ENCODE results near the gene KLK1. TPM values are rescaled to one million over a fixed set of nuclear protein-coding genes. Genes with fewer than 3 reads are reported as not detected.

KLK1 gene
- polyA plus RNA-seq, 1 of the 3 experiments (the other 2 are of a cell fraction) = not detected

DNA sequence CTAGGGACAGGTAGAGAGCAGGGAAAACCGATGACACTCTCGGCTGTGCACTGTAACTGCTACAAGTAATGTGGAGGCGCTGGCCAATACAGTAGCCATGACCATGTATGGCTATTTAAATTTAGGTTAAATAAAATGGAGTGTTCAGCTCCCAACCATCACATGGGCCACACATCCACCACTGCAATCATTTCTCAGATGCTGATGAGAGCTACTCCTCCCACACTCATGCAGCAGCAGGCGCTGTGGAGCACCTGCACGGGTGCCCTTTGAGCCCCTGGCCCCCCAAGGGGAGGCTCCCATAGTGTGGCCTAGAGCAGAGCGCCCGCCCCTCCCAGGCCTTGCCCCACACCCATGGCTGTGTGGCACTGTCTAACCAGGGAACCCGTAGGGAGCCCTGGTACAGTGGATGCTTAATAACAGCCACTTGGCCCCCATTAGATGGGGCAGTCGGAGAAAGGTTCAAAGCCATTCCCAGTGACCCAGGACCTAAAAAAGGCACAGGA lies 27.4 kb downstream of the KLK1 start:
- Histone ChIP-seq H3K9me2 (no peaks in the 10 kb centered on the region), H3K27me3 (ENCODE audit: insufficient read depth) (no peaks in the 10 kb centered on the region), H3K9ac (no peak overlapping the region), H3K4me1 (ENCODE audit: control insufficient read depth in 1 of 2, insufficient read depth in 2 of 2, low read depth in 1 of 2, low read length in 1 of 2) (no peaks in the 10 kb centered on the region; a peak in 1 of 4 replicates), H3K79me2 (ENCODE audit: insufficient read depth) (peaks cover 14% of the 10 kb centered on the region), H3K4me2 (no peak overlapping the region), H3K36me3 (replicated peaks in 1 of 2; ENCODE audit: control insufficient read depth in 1 of 2, insufficient read depth in 2 of 2, low read length in 1 of 2) (peaks cover 5 to 33% of the 10 kb centered on the region in 2 experiments), H3K4me3 (ENCODE audit: low read depth in 2 of 2, low read length in 1 of 2) (no peak overlapping the region), H4K20me1 (ENCODE audit: insufficient read depth) (peaks cover 51% of the 10 kb centered on the region), H2AFZ (ENCODE audit: low read depth) (no peak overlapping the region), H3K9me3 (no peaks in the 10 kb centered on the region), H3K27ac (ENCODE audit: low read depth in 2 of 2, low read length in 1 of 2) (no peak overlapping the region), H3F3A (replicated peaks; ENCODE audit: insufficient read depth) (peaks cover 4% of the 10 kb centered on the region)
- 88% methylated on average over 4 of the region's 9 CpGs for WGBS (ENCODE audit: low lambda C conversion rate)
- ChIA-PET CTCF (interaction anchor here (1.0 to 2.7 kb wide), 4 partner anchors 13 to 126 kb away, joined by 3 to 14 read pairs (median 7); no protein-coding TSS in a partner anchor), POLR2A (interaction anchor here (0.7 kb wide), 1 partner anchor 9 kb away, joined by 3 read pairs; no protein-coding TSS in a partner anchor)
- DNase-seq = peak; percentile 36
- TF ChIP-seq, protein P1, sequence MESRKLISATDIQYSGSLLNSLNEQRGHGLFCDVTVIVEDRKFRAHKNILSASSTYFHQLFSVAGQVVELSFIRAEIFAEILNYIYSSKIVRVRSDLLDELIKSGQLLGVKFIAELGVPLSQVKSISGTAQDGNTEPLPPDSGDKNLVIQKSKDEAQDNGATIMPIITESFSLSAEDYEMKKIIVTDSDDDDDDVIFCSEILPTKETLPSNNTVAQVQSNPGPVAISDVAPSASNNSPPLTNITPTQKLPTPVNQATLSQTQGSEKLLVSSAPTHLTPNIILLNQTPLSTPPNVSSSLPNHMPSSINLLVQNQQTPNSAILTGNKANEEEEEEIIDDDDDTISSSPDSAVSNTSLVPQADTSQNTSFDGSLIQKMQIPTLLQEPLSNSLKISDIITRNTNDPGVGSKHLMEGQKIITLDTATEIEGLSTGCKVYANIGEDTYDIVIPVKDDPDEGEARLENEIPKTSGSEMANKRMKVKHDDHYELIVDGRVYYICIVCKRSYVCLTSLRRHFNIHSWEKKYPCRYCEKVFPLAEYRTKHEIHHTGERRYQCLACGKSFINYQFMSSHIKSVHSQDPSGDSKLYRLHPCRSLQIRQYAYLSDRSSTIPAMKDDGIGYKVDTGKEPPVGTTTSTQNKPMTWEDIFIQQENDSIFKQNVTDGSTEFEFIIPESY (IDR thresholded peaks at IDR 0.05; ENCODE audit: borderline replicate concordance, low read depth) = no peak
- no peak for TF ChIP-seq SIN3A (IDR thresholded peaks at IDR 0.05; ENCODE audit: borderline replicate concordance, low read depth, low read length)
- TF ChIP-seq RCOR1 (IDR thresholded peaks at IDR 0.05; ENCODE audit: low read length) = no peak
- TF ChIP-seq USF2 (IDR thresholded peaks at IDR 0.05; ENCODE audit: borderline replicate concordance, low read depth, low read length) = no peak
- TF ChIP-seq MEF2A (IDR thresholded peaks at IDR 0.05; ENCODE audit: borderline replicate concordance, low read depth) = no peak
- TF ChIP-seq EP300 (IDR thresholded peaks at IDR 0.05; ENCODE audit: borderline replicate concordance in 1 of 2, low read depth in 1 of 2, low read length in 1 of 2) = no peak
- no peak for TF ChIP-seq FOXM1 (IDR thresholded peaks at IDR 0.05; ENCODE audit: low read depth)
- TF ChIP-seq YY1 (IDR thresholded peaks at IDR 0.05; ENCODE audit: low read depth) = no peak
- no peak for TF ChIP-seq RXRA (IDR thresholded peaks at IDR 0.05; ENCODE audit: borderline replicate concordance, low read depth)

- H2AFZ ChIP-seq (ENCODE audit: low read depth) = no peak overlapping the region
- no peak overlapping the region for H3K4me3 ChIP-seq (ENCODE audit: low read depth in 2 of 2, low read length in 1 of 2)
- no peak overlapping the region for H3K9ac ChIP-seq
- peaks cover 4% of the 10 kb centered on the region for H3F3A ChIP-seq (replicated peaks; ENCODE audit: insufficient read depth)
- DNase-seq = no peak
- H4K20me1 ChIP-seq (ENCODE audit: insufficient read depth) = peaks cover 48% of the 10 kb centered on the region
- peaks cover 9% of the 10 kb centered on the region; the same call in 1 of the 2 replicates for H3K79me2 ChIP-seq (ENCODE audit: insufficient read depth)
- POLR2A ChIA-PET = interaction anchor here (0.7 to 1.5 kb wide), 2 partner anchors 9 kb away, joined by 3 to 8 read pairs; no protein-coding TSS in a partner anchor
- WGBS (ENCODE audit: low lambda C conversion rate) = 79% methylated on average over 2 of the region's 4 CpGs
- TF ChIP-seq GATA2 (CRISPR knock-in tag; IDR thresholded peaks at IDR 0.05) (no peak), TCF12 (IDR thresholded peaks at IDR 0.05) (no peak), TEAD4 (IDR thresholded peaks at IDR 0.05; ENCODE audit: borderline replicate concordance, insufficient read depth) (no peak), CHD2 (IDR thresholded peaks at IDR 0.05; ENCODE audit: low read length, partially characterized antibody) (no peak), JUND (IDR thresholded peaks at IDR 0.05) (no peak), EZH2phosphoT487 (IDR thresholded peaks at IDR 0.05; ENCODE audit: borderline replicate concordance, low read depth) (no peak), MAX (IDR thresholded peaks at IDR 0.05; ENCODE audit: low read depth) (no peak), POLR2AphosphoS5 (IDR thresholded peaks at IDR 0.05; ENCODE audit: low read depth, low read length) (no peak), ELF1 (IDR thresholded peaks at IDR 0.05) (no peak)
- TF ChIP-seq, protein P2, sequence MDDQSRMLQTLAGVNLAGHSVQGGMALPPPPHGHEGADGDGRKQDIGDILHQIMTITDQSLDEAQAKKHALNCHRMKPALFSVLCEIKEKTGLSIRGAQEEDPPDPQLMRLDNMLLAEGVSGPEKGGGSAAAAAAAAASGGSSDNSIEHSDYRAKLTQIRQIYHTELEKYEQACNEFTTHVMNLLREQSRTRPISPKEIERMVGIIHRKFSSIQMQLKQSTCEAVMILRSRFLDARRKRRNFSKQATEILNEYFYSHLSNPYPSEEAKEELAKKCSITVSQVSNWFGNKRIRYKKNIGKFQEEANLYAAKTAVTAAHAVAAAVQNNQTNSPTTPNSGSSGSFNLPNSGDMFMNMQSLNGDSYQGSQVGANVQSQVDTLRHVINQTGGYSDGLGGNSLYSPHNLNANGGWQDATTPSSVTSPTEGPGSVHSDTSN (IDR thresholded peaks at IDR 0.05) = no peak
- TF ChIP-seq, protein P1 (IDR thresholded peaks at IDR 0.05; ENCODE audit: borderline replicate concordance, low read depth) = no peak
- H3K9me3 ChIP-seq = no peaks in the 10 kb centered on the region
- CTCF ChIA-PET = interaction anchor here (0.8 to 1.1 kb wide), 2 partner anchors 90 to 126 kb away, joined by 3 to 5 read pairs; no protein-coding TSS in a partner anchor
- H3K4me1 ChIP-seq (ENCODE audit: control insufficient read depth in 1 of 2, insufficient read depth in 2 of 2, low read depth in 1 of 2, low read length in 1 of 2) = no peaks in the 10 kb centered on the region; a peak in 1 of 4 replicates
- peaks cover under 1 to 28% of the 10 kb centered on the region in 2 experiments for H3K36me3 ChIP-seq (replicated peaks in 1 of 2; ENCODE audit: control insufficient read depth in 1 of 2, insufficient read depth in 2 of 2, low read length in 1 of 2)
- H3K27me3 ChIP-seq (ENCODE audit: insufficient read depth) = no peaks in the 10 kb centered on the region
- no peaks in the 10 kb centered on the region for H3K9me2 ChIP-seq
- no peak overlapping the region for H3K4me2 ChIP-seq
- H3K27ac ChIP-seq (ENCODE audit: low read depth in 2 of 2, low read length in 1 of 2) = no peak overlapping the region
Measured at GRCh38 chr19:50795664-50796073, 27.9 kb downstream of the KLK1 start.
